Osteoblast (primary cell): ENCODE results near the gene HMOX1. TPM values are rescaled to one million over a fixed set of nuclear protein-coding genes. Genes with fewer than 3 reads are reported as not detected.

Source experiments
- DNase-seq: peaks from one replicate; pipeline ENCODE4 v3.0.0; 2011; ENCODE audit warnings: low spot score, mixed read lengths; ENCODE audit not compliant: insufficient read length; ENCODE audit errors: missing footprints
- H2AFZ ChIP-seq: 2 replicates; pipeline ENCODE4 v1.6.0; 2011; ENCODE audit warnings: mild to moderate bottlenecking, low read length
- H3K27ac ChIP-seq: 2 replicates; pipeline ENCODE4 v1.5.1; 2011; ENCODE audit warnings: mild to moderate bottlenecking, low read depth, low read length, moderate library complexity
- H3K27me3 ChIP-seq: 2 replicates; pipeline ENCODE4 v1.6.0; 2012; ENCODE audit warnings: mild to moderate bottlenecking, control low read depth, inconsistent platforms, low read length, moderate library complexity; ENCODE audit not compliant: insufficient read depth
- H3K36me3 ChIP-seq: 2 replicates; pipeline ENCODE4 v1.5.1; 2011; ENCODE audit warnings: mild to moderate bottlenecking, low read length, control low read depth, moderate library complexity; ENCODE audit not compliant: insufficient read depth
- H3K4me1 ChIP-seq: 2 replicates; pipeline ENCODE4 v1.5.1; 2011; ENCODE audit warnings: mild to moderate bottlenecking, low read length, control low read depth, moderate library complexity; ENCODE audit not compliant: insufficient read depth
- H3K4me2 ChIP-seq: 2 replicates; pipeline ENCODE4 v1.6.0; 2011; ENCODE audit warnings: mild to moderate bottlenecking, low read length; ENCODE audit not compliant: insufficient read depth
- H3K4me3 ChIP-seq: fragments of 200-600 bp; sonication (generic); 3 replicates; pipeline ENCODE4 v1.5.1; 2012; ENCODE audit warnings: mild to moderate bottlenecking, low read length, inconsistent platforms; ENCODE audit not compliant: insufficient read depth
- H3K79me2 ChIP-seq: 2 replicates; pipeline ENCODE4 v1.6.0; 2012; ENCODE audit warnings: mild to moderate bottlenecking, low read length, control low read depth, inconsistent platforms; ENCODE audit not compliant: insufficient read depth
- H3K9me3 ChIP-seq: 2 replicates; pipeline ENCODE4 v1.5.1; 2011; ENCODE audit warnings: low read depth, low read length, control low read depth
- H4K20me1 ChIP-seq: 2 replicates; pipeline ENCODE4 v1.6.0; 2012; ENCODE audit warnings: mild to moderate bottlenecking, low read length, control low read depth; ENCODE audit not compliant: insufficient read depth
- total RNA-seq: library from RNA; depleted of rRNA; stranded (reverse); fragments of >200 nt; gene quantifications from 2 replicates; pipeline ENCODE4 v1.2.3, GENCODE V29; 2012
- TF ChIP-seq, protein P1 (sequence below): IDR thresholded peaks from 2 replicates; pipeline ENCODE4 v1.5.1; 2011; ENCODE audit warnings: mild to moderate bottlenecking, low read depth, low read length, moderate library complexity; ENCODE audit errors: extremely low read depth

Gene HMOX1, protein sequence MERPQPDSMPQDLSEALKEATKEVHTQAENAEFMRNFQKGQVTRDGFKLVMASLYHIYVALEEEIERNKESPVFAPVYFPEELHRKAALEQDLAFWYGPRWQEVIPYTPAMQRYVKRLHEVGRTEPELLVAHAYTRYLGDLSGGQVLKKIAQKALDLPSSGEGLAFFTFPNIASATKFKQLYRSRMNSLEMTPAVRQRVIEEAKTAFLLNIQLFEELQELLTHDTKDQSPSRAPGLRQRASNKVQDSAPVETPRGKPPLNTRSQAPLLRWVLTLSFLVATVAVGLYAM
- 411 and 475 TPM in 2 replicates for total RNA-seq

DNA sequence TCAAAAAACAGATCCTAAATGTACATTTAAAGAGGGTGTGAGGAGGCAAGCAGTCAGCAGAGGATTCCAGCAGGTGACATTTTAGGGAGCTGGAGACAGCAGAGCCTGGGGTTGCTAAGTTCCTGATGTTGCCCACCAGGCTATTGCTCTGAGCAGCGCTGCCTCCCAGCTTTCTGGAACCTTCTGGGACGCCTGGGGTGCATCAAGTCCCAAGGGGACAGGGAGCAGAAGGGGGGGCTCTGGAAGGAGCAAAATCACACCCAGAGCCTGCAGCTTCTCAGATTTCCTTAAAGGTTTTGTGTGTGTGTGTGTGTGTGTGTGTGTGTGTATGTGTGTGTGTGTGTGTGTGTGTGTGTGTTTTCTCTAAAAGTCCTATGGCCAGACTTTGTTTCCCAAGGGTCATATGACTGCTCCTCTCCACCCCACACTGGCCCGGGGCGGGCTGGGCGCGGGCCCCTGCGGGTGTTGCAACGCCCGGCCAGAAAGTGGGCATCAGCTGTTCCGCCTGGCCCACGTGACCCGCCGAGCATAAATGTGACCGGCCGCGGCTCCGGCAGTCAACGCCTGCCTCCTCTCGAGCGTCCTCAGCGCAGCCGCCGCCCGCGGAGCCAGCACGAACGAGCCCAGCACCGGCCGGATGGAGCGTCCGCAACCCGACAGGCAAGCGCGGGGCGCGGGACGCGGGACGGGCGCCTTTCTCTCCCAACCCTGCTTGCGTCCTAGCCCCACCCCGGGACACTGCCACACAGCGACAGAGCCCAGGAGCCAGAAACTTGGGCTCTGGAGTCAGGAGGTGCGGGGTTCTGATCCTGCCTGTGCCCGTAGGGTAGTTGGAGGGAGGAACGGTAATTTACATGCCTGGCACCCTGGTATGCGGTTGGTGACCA is at the start of gene HMOX1:
Gene HMOX1, plus strand, starts transcription at position 560 of the 887 bp plus-strand sequence. Its CDS starts 78 bp downstream, at position 638.
- peaks cover 41% of the 10 kb centered on the region for H3K79me2 ChIP-seq
- TF ChIP-seq, protein P1, sequence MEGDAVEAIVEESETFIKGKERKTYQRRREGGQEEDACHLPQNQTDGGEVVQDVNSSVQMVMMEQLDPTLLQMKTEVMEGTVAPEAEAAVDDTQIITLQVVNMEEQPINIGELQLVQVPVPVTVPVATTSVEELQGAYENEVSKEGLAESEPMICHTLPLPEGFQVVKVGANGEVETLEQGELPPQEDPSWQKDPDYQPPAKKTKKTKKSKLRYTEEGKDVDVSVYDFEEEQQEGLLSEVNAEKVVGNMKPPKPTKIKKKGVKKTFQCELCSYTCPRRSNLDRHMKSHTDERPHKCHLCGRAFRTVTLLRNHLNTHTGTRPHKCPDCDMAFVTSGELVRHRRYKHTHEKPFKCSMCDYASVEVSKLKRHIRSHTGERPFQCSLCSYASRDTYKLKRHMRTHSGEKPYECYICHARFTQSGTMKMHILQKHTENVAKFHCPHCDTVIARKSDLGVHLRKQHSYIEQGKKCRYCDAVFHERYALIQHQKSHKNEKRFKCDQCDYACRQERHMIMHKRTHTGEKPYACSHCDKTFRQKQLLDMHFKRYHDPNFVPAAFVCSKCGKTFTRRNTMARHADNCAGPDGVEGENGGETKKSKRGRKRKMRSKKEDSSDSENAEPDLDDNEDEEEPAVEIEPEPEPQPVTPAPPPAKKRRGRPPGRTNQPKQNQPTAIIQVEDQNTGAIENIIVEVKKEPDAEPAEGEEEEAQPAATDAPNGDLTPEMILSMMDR, result no peak
- peak; percentile 97 for DNase-seq

DNA sequence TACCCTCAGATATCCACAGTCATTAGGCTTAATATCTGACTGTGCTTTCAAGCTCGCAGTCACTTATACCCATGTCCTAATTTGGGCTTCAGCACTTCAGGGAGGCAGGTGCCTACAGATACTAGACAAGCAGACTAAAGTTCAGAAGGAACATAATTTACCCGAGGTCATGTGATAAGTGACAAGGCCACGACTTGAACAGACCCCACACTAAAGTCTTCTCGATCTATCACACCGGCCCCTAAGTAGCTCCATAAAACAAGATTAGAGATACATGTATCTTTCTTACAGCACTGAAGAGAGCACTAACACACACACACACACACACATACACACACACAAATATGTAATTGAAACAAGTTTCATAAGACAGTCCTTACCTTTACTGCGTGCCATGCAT is 48.6 kb upstream of the HMOX1 start:
- H3K9me3 ChIP-seq, result no peaks in the 10 kb centered on the region
- peaks cover 4% of the 10 kb centered on the region for H4K20me1 ChIP-seq
- H3K4me1 ChIP-seq, result peaks cover 7% of the 10 kb centered on the region
- no peak overlapping the region for H3K27ac ChIP-seq
- peak; percentile 44 for DNase-seq
- H3K79me2 ChIP-seq, result no peaks in the 10 kb centered on the region
- peaks cover 83% of the 10 kb centered on the region for H3K36me3 ChIP-seq
- H3K4me3 ChIP-seq, result no peak overlapping the region
- no peaks in the 10 kb centered on the region for H3K27me3 ChIP-seq
- no peak overlapping the region for H2AFZ ChIP-seq
- no peak overlapping the region for H3K4me2 ChIP-seq
- TF ChIP-seq, protein P1, result no peak

More for the DNA sequence above, at the start of gene HMOX1:
- H2AFZ ChIP-seq, result peak within 1 kb of the TSS; percentile 88
- H3K36me3 ChIP-seq, result peaks cover 22% of the 10 kb centered on the region
- H4K20me1 ChIP-seq, result peaks cover 4% of the 10 kb centered on the region
- peak within 1 kb of the TSS; percentile 87 for H3K4me3 ChIP-seq
- peaks cover 45% of the 10 kb centered on the region for H3K4me1 ChIP-seq
- H3K27me3 ChIP-seq, result no peaks in the 10 kb centered on the region
- H3K4me2 ChIP-seq, result peak within 1 kb of the TSS; percentile 95
- H3K27ac ChIP-seq, result peak within 1 kb of the TSS; percentile 86
- no peaks in the 10 kb centered on the region for H3K9me3 ChIP-seq

DNA sequence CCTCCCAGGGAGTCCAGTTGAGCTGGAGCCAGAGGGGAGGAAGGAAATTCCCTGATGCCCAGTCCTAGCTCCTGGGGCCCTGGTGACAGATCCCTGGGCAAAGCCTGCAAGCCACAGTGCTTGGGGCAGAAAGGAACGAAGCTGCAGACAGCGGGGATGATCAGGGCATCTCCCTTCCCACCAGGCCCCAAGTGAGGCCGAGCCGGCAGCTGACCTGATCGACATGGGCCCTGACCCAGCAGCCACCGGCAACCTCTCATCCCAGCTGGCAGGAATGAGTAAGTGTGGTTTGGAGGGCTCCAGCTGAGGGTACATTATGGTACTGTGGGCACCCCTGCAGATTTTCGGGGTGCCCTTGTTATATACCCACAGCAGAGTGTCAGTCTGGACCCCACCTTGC is 47.7 kb upstream of the HMOX1 start:
- Histone ChIP-seq H3K27me3 (no peaks in the 10 kb centered on the region), H3K36me3 (peaks cover 83% of the 10 kb centered on the region), H2AFZ (no peak overlapping the region), H3K4me3 (no peak overlapping the region), H3K4me2 (no peak overlapping the region), H3K27ac (no peak overlapping the region), H3K9me3 (no peaks in the 10 kb centered on the region), H4K20me1 (peaks cover 4% of the 10 kb centered on the region), H3K79me2 (no peaks in the 10 kb centered on the region), H3K4me1 (peaks cover 7% of the 10 kb centered on the region)
- TF ChIP-seq, protein P1, result no peak
- no peak for DNase-seq

DNA sequence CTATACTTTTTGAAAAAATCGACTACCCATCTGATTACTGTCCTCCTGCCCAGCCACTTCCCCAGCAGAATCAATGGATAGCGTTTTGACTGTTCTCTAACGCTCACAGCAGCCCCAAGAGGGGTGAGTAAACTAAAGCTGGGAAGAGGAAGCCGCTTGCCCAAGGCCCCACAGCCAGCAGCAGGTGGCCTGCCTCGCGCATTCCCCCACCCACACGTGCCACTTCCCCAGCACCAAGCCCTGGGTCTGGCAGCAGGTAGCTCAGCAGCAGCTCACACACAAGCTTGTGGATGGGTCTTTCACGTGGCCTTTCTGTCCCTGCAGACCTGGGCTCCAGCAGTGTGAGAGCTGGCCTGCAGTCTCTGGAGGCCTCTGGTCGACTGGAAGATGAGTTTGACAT is 46.9 kb upstream of the HMOX1 start:
- peaks cover 84% of the 10 kb centered on the region for H3K36me3 ChIP-seq

More for the DNA sequence above, 46.9 kb upstream of the HMOX1 start:
- Histone ChIP-seq H4K20me1 (peaks cover 4% of the 10 kb centered on the region), H3K79me2 (no peaks in the 10 kb centered on the region), H3K4me1 (peaks cover 7% of the 10 kb centered on the region), H3K4me3 (no peak overlapping the region), H3K4me2 (no peak overlapping the region), H3K27ac (no peak overlapping the region), H3K9me3 (no peaks in the 10 kb centered on the region), H3K27me3 (no peaks in the 10 kb centered on the region), H2AFZ (no peak overlapping the region)
- TF ChIP-seq, protein P1, result no peak
- no peak for DNase-seq
